SK-N-SH treated with all-trans-retinoic acid at 6 μM for 48 hours (cell line): Measurements from ENCODE around the gene TMPRSS11E.

Experiments used
- ATAC-seq: fragments of 200-7000 bp; cut with Tn5 transposase; 3 replicates; pipeline ENCODE4 v1.9.1; 2020; ENCODE audit warnings: mild to moderate bottlenecking, moderate library complexity
- ARNTL ChIP-seq: fragments of 450-650 bp; formaldehyde crosslinking; IDR thresholded peaks from 2 replicates; pipeline ENCODE4 v1.5.0; 2020; ENCODE audit warnings: low read depth, mild to moderate bottlenecking, moderate library complexity, borderline replicate concordance
- BACH2 ChIP-seq: fragments of 250-450 bp; sonication (Bioruptor Pico); IDR thresholded peaks from 2 replicates; pipeline ENCODE4 v1.9.0; 2021; ENCODE audit warnings: mild to moderate bottlenecking, borderline replicate concordance
- CSDC2 ChIP-seq: fragments of 250-450 bp; sonication (Bioruptor Pico); IDR thresholded peaks from 2 replicates; pipeline ENCODE4 v1.5.0; 2020; ENCODE audit warnings: mild to moderate bottlenecking, moderate library complexity
- GLIS3 ChIP-seq: fragments of 250-450 bp; sonication (Bioruptor Pico); IDR thresholded peaks from 2 replicates; pipeline ENCODE4 v1.5.0; 2020; ENCODE audit warnings: mild to moderate bottlenecking, moderate library complexity
- OSR1 ChIP-seq: fragments of 250-450 bp; sonication (Bioruptor Pico); IDR thresholded peaks from 2 replicates; pipeline ENCODE4 v1.8.0; 2022; ENCODE audit warnings: moderate library complexity, mild to moderate bottlenecking, inconsistent platforms
- POU6F1 ChIP-seq: fragments of 250-450 bp; sonication (Bioruptor Pico); IDR thresholded peaks from 2 replicates; pipeline ENCODE4 v1.8.0; 2021; ENCODE audit warnings: low read depth, mild to moderate bottlenecking, moderate library complexity, borderline replicate concordance
- PPARA ChIP-seq: fragments of 250-450 bp; sonication (Bioruptor Pico); IDR thresholded peaks from 2 replicates; pipeline ENCODE4 v1.5.0; 2020; ENCODE audit warnings: mild to moderate bottlenecking, borderline replicate concordance
- RARB ChIP-seq: fragments of 250-450 bp; sonication (Bioruptor Pico); IDR thresholded peaks from 2 replicates; pipeline ENCODE4 v1.8.0; 2021; ENCODE audit warnings: mild to moderate bottlenecking, moderate library complexity
- SNAI2 ChIP-seq: fragments of 250-450 bp; sonication (Bioruptor Pico); IDR thresholded peaks from 2 replicates; pipeline ENCODE4 v1.5.0; 2020; ENCODE audit warnings: mild to moderate bottlenecking, moderate library complexity
- TCF4 ChIP-seq: fragments of 250-450 bp; sonication (Bioruptor Pico); IDR thresholded peaks from 2 replicates; pipeline ENCODE4 v1.8.0; 2021; ENCODE audit warnings: mild to moderate bottlenecking, moderate library complexity, borderline replicate concordance
- TOX ChIP-seq: fragments of 250-450 bp; sonication (Bioruptor Pico); IDR thresholded peaks from 2 replicates; pipeline ENCODE4 v1.8.0; 2021; ENCODE audit warnings: mild to moderate bottlenecking, moderate library complexity, borderline replicate concordance
- ZC3H10 ChIP-seq: fragments of 250-450 bp; sonication (Bioruptor Pico); IDR thresholded peaks from 2 replicates; pipeline ENCODE4 v1.5.1; 2021; ENCODE audit warnings: mild to moderate bottlenecking, moderate library complexity
- ZFP3 ChIP-seq: fragments of 250-450 bp; sonication (Bioruptor Pico); IDR thresholded peaks from 2 replicates; pipeline ENCODE4 v1.5.0; 2020; ENCODE audit warnings: mild to moderate bottlenecking, moderate library complexity
- ZFP30 ChIP-seq: fragments of 450-650 bp; formaldehyde crosslinking; IDR thresholded peaks from 2 replicates; pipeline ENCODE4 v1.5.0; 2022; ENCODE audit warnings: mild to moderate bottlenecking, moderate library complexity
- ZNF565 ChIP-seq: fragments of 450-650 bp; formaldehyde crosslinking; conservative IDR thresholded peaks from 2 replicates; pipeline ENCODE4 v1.5.0; 2020; ENCODE audit warnings: low read depth, mild to moderate bottlenecking, moderate library complexity
- ZNF70 ChIP-seq: fragments of 450-650 bp; formaldehyde crosslinking; IDR thresholded peaks from 2 replicates; pipeline ENCODE4 v1.5.0; 2020; ENCODE audit warnings: mild to moderate bottlenecking, moderate library complexity
- ZNF8 ChIP-seq: fragments of 450-650 bp; formaldehyde crosslinking; IDR thresholded peaks from 2 replicates; pipeline ENCODE4 v1.5.0; 2020; ENCODE audit warnings: mild to moderate bottlenecking, moderate library complexity
- TF ChIP-seq, protein P1 (sequence below): fragments of 250-450 bp; sonication (Bioruptor Pico); IDR thresholded peaks from 2 replicates; pipeline ENCODE4 v1.5.1; 2020; ENCODE audit warnings: low read depth, mild to moderate bottlenecking, moderate library complexity
- TF ChIP-seq, protein P2 (sequence below): fragments of 250-450 bp; sonication (Bioruptor Pico); IDR thresholded peaks from 2 replicates; pipeline ENCODE4 v1.5.0; 2020; ENCODE audit warnings: mild to moderate bottlenecking, moderate library complexity
- TF ChIP-seq, protein P3 (sequence below): fragments of 250-450 bp; sonication (Bioruptor Pico); IDR thresholded peaks from 2 replicates; pipeline ENCODE4 v1.5.1; 2021; ENCODE audit warnings: mild to moderate bottlenecking, moderate library complexity

TMPRSS11E gene

DNA sequence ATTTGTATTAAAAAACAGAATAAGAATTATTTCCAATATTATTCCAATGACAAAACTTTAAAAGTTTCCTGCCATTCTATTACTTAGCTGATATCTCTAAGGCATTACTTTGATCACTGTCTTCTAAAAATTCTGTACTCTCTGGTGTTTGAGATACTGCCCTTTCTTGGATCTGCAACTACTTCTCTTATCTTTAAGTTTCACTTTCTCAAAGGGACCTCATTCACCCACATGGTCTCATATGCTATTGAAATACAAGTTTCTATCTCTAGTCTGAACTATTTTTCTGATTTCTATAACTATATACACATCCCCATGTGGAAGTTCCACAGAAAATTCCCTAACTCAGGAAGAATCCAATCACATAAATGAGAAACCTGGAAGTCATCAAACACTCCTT lies 22.2 kb downstream of the TMPRSS11E start:
- no peak for ATAC-seq
- TF ChIP-seq OSR1 (CRISPR knock-in tag): no peak
- TF ChIP-seq ZFP3: no peak
- no peak for TF ChIP-seq ZFP30 (CRISPR knock-in tag)
- TF ChIP-seq, protein P1, sequence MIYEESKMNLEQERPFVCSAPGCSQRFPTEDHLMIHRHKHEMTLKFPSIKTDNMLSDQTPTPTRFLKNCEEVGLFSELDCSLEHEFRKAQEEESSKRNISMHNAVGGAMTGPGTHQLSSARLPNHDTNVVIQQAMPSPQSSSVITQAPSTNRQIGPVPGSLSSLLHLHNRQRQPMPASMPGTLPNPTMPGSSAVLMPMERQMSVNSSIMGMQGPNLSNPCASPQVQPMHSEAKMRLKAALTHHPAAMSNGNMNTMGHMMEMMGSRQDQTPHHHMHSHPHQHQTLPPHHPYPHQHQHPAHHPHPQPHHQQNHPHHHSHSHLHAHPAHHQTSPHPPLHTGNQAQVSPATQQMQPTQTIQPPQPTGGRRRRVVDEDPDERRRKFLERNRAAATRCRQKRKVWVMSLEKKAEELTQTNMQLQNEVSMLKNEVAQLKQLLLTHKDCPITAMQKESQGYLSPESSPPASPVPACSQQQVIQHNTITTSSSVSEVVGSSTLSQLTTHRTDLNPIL (CRISPR knock-in tag): no peak
- no peak for TF ChIP-seq ZNF565 (CRISPR knock-in tag)
- no peak for TF ChIP-seq ZC3H10 (CRISPR knock-in tag)
- no peak for TF ChIP-seq PPARA (CRISPR knock-in tag)

DNA sequence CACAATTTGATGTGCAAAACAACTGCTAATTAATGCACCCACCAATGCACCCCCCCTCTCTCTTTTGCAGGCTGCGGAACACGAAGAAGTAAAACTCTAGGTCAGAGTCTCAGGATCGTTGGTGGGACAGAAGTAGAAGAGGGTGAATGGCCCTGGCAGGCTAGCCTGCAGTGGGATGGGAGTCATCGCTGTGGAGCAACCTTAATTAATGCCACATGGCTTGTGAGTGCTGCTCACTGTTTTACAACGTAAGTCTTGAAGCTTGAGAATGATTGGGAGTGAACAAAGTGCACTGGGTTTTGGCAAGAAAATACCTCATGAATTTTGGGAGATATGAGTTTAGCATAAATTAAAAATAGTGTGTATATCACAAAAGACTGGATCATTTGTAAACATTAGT lies 28.9 kb downstream of the TMPRSS11E start:
- TF ChIP-seq ZNF70 (CRISPR knock-in tag) (no peak), ZC3H10 (CRISPR knock-in tag) (no peak), CSDC2 (CRISPR knock-in tag) (no peak), GLIS3 (no peak), BACH2 (CRISPR knock-in tag) (no peak), POU6F1 (CRISPR knock-in tag) (no peak), ZFP3 (no peak), TCF4 (CRISPR knock-in tag) (no peak)
- ATAC-seq: no peak

DNA sequence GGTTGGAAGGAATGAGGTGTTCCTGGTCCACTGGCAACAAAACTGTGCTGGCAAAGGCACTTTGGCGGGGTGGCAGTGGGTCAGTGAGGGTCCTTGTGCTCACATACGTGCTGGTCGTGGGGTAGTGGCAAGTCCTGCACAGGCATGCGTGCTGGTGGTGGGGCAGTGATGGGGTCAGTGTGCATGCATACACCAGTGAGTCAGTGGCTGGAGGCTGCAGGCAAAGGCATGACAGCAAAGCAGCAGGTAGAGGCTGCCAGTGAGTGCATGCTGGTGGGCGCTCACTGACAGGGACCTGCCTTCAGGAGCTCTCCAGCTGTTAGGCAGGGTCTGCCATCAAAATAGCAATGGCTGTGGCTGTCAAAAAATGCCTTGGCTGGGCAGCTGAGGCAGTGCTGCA lies 42.1 kb downstream of the TMPRSS11E start:
- TF ChIP-seq ZNF565 (CRISPR knock-in tag) (no peak), ZNF70 (CRISPR knock-in tag) (no peak), ZNF8 (CRISPR knock-in tag) (no peak), ZFP3 (no peak), POU6F1 (CRISPR knock-in tag) (no peak), ARNTL (CRISPR knock-in tag) (no peak), TOX (no peak), RARB (CRISPR knock-in tag) (no peak), ZFP30 (CRISPR knock-in tag) (no peak), BACH2 (CRISPR knock-in tag) (no peak), GLIS3 (no peak), OSR1 (CRISPR knock-in tag) (no peak), SNAI2 (CRISPR knock-in tag) (no peak)
- TF ChIP-seq, protein P2, sequence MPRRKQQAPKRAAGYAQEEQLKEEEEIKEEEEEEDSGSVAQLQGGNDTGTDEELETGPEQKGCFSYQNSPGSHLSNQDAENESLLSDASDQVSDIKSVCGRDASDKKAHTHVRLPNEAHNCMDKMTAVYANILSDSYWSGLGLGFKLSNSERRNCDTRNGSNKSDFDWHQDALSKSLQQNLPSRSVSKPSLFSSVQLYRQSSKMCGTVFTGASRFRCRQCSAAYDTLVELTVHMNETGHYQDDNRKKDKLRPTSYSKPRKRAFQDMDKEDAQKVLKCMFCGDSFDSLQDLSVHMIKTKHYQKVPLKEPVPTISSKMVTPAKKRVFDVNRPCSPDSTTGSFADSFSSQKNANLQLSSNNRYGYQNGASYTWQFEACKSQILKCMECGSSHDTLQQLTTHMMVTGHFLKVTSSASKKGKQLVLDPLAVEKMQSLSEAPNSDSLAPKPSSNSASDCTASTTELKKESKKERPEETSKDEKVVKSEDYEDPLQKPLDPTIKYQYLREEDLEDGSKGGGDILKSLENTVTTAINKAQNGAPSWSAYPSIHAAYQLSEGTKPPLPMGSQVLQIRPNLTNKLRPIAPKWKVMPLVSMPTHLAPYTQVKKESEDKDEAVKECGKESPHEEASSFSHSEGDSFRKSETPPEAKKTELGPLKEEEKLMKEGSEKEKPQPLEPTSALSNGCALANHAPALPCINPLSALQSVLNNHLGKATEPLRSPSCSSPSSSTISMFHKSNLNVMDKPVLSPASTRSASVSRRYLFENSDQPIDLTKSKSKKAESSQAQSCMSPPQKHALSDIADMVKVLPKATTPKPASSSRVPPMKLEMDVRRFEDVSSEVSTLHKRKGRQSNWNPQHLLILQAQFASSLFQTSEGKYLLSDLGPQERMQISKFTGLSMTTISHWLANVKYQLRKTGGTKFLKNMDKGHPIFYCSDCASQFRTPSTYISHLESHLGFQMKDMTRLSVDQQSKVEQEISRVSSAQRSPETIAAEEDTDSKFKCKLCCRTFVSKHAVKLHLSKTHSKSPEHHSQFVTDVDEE: no peak
- TF ChIP-seq, protein P1 (CRISPR knock-in tag): no peak
- TF ChIP-seq, protein P3, sequence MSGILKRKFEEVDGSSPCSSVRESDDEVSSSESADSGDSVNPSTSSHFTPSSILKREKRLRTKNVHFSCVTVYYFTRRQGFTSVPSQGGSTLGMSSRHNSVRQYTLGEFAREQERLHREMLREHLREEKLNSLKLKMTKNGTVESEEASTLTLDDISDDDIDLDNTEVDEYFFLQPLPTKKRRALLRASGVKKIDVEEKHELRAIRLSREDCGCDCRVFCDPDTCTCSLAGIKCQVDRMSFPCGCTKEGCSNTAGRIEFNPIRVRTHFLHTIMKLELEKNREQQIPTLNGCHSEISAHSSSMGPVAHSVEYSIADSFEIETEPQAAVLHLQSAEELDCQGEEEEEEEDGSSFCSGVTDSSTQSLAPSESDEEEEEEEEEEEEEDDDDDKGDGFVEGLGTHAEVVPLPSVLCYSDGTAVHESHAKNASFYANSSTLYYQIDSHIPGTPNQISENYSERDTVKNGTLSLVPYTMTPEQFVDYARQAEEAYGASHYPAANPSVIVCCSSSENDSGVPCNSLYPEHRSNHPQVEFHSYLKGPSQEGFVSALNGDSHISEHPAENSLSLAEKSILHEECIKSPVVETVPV (CRISPR knock-in tag): no peak
- TF ChIP-seq, all 23 proteins: peak for 0
- no peak for ATAC-seq
